ENCODE results near the gene ATXN2.
"Not testable (repeated sequence)": the region's sequence is repeated elsewhere in the genome, so short reads cannot be mapped to it uniquely, and the experiment has no call there.

The ATXN2 gene

GRCh38 chr12:111406474-111407376, 192.4 kb downstream of the ATXN2 start:
- peak overlapping the region; percentile 89 for H3K4me3 ChIP-seq (ENCODE audit: low read depth, low read length)
- in situ Hi-C loops (cut with HindIII; ENCODE audit: low sequenced_read_pairs), result no loop called here
- no peak for TF ChIP-seq CTCF (IDR thresholded peaks at IDR 0.05; ENCODE audit: low read depth, low read length, missing control alignments)
- DNase-seq (ENCODE audit: low read depth), result no peak

- peak within 1 kb of the TSS; percentile 89 for H3K4me3 ChIP-seq (ENCODE audit: low read depth, low read length)
- DNase-seq (ENCODE audit: low read depth), result no peak
- no peak for TF ChIP-seq CTCF (IDR thresholded peaks at IDR 0.05; ENCODE audit: low read depth, low read length, missing control alignments)
- in situ Hi-C loops (cut with HindIII; ENCODE audit: low sequenced_read_pairs), result no loop called here
Observed at GRCh38 chr12:111405859-111406473, 193.1 kb downstream of the ATXN2 start, which contains the start of gene SH2B3. Gene SH2B3, plus strand, starts transcription at chr12:111405923. Its CDS starts 12,223 bp downstream, at chr12:111418146.

GRCh38 chr12:111405149-111405858, 193.8 kb downstream of the ATXN2 start:
- peak overlapping the region; percentile 89 for H3K4me3 ChIP-seq (ENCODE audit: low read depth, low read length)
- peak; percentile 57 for DNase-seq (ENCODE audit: low read depth)
- in situ Hi-C loops (cut with HindIII; ENCODE audit: low sequenced_read_pairs), result no loop called here
- TF ChIP-seq CTCF (IDR thresholded peaks at IDR 0.05; ENCODE audit: low read depth, low read length, missing control alignments), result peak; percentile 22

- no peak for TF ChIP-seq CTCF (IDR thresholded peaks at IDR 0.05; ENCODE audit: low read depth, low read length, missing control alignments)
- H3K4me3 ChIP-seq (ENCODE audit: low read depth, low read length), result peak overlapping the region; percentile 89
- DNase-seq (ENCODE audit: low read depth), result no peak
- in situ Hi-C loops (cut with HindIII; ENCODE audit: low sequenced_read_pairs), result no loop called here
Observed at GRCh38 chr12:111404362-111405148, 194.6 kb downstream of the ATXN2 start.

GRCh38 chr12:111402490-111402824, 196.7 kb downstream of the ATXN2 start:
- in situ Hi-C loops (cut with HindIII; ENCODE audit: low sequenced_read_pairs); DNase-seq (ENCODE audit: low read depth); H3K4me3 ChIP-seq (ENCODE audit: low read depth, low read length): not testable (repeated sequence)
